ENCODE measurements around the gene RGPD8. TPM values are rescaled to one million over a fixed set of nuclear protein-coding genes. Genes with fewer than 3 reads are reported as not detected.
A peak's percentile ranks its signal among the peaks of the same experiment; 100 is the strongest.

RGPD8 gene
- total and polyA plus RNA-seq, 2 of the 13 experiments (the other 11 are each of a cell fraction or from before 2014, with no cell fraction given) = 2.3 to 12.8 TPM

- no peak for TF ChIP-seq ZNF431 (CRISPR knock-in tag; IDR thresholded peaks at IDR 0.05; ENCODE audit: borderline replicate concordance, low read depth)
- peak; percentile 74 for TF ChIP-seq AGO2 (optimal IDR thresholded peaks at IDR 0.05; ENCODE audit: low read depth, low read length)
- no peak for TF ChIP-seq CENPX (CRISPR knock-in tag; IDR thresholded peaks at IDR 0.05)
- 0 out of 2 replicates have a peak, but pooled peaks have one; percentile 31 for TF ChIP-seq ZNF704 (CRISPR knock-in tag; IDR thresholded peaks at IDR 0.05; ENCODE audit: borderline replicate concordance)
- peak; percentile 57 for TF ChIP-seq RBM39 (IDR thresholded peaks at IDR 0.05; ENCODE audit: low read depth, low read length, poor library complexity, severe bottlenecking)
- TF ChIP-seq PCBP1 (IDR thresholded peaks at IDR 0.05; ENCODE audit: borderline replicate concordance, low read depth, low read length) = no peak
- no peak for TF ChIP-seq HIC2 (CRISPR knock-in tag; IDR thresholded peaks at IDR 0.05; ENCODE audit: low read depth)
- 0 out of 2 replicates have a peak, but pooled peaks have one; percentile 25 for TF ChIP-seq ZNF766 (CRISPR knock-in tag; IDR thresholded peaks at IDR 0.05; ENCODE audit: borderline replicate concordance)
- no peak for TF ChIP-seq KLF11 (CRISPR knock-in tag; IDR thresholded peaks at IDR 0.05)
- TF ChIP-seq, protein P1, sequence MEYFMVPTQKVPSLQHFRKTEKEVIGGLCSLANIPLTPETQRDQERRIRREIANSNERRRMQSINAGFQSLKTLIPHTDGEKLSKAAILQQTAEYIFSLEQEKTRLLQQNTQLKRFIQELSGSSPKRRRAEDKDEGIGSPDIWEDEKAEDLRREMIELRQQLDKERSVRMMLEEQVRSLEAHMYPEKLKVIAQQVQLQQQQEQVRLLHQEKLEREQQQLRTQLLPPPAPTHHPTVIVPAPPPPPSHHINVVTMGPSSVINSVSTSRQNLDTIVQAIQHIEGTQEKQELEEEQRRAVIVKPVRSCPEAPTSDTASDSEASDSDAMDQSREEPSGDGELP (IDR thresholded peaks at IDR 0.05; ENCODE audit: borderline replicate concordance, low read depth) = no peak
- TF ChIP-seq TBL1XR1 (IDR thresholded peaks at IDR 0.05; ENCODE audit: borderline replicate concordance, low read length, partially characterized antibody) = no peak
- TF ChIP-seq, protein P2, sequence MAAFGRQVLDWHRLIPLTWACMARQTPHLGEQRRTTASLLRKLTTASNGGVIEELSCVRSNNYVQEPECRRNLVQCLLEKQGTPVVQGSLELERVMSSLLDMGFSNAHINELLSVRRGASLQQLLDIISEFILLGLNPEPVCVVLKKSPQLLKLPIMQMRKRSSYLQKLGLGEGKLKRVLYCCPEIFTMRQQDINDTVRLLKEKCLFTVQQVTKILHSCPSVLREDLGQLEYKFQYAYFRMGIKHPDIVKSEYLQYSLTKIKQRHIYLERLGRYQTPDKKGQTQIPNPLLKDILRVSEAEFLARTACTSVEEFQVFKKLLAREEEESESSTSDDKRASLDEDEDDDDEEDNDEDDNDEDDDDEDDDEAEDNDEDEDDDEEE (CRISPR knock-in tag; IDR thresholded peaks at IDR 0.05) = peak; percentile 44; the same call in 1 of the 2 replicates
- TF ChIP-seq ZNF670 (CRISPR knock-in tag; IDR thresholded peaks at IDR 0.05; ENCODE audit: borderline replicate concordance) = peak; percentile 26; the same call in 1 of the 2 replicates
- TF ChIP-seq, protein P3, sequence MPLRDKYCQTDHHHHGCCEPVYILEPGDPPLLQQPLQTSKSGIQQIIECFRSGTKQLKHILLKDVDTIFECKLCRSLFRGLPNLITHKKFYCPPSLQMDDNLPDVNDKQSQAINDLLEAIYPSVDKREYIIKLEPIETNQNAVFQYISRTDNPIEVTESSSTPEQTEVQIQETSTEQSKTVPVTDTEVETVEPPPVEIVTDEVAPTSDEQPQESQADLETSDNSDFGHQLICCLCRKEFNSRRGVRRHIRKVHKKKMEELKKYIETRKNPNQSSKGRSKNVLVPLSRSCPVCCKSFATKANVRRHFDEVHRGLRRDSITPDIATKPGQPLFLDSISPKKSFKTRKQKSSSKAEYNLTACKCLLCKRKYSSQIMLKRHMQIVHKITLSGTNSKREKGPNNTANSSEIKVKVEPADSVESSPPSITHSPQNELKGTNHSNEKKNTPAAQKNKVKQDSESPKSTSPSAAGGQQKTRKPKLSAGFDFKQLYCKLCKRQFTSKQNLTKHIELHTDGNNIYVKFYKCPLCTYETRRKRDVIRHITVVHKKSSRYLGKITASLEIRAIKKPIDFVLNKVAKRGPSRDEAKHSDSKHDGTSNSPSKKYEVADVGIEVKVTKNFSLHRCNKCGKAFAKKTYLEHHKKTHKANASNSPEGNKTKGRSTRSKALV (CRISPR knock-in tag; IDR thresholded peaks at IDR 0.05) = peak; percentile 35; the same call in 1 of the 2 replicates
- TF ChIP-seq, protein P4, sequence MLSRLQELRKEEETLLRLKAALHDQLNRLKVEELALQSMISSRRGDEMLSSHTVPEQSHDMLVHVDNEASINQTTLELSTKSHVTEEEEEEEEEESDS (CRISPR knock-in tag; IDR thresholded peaks at IDR 0.05; ENCODE audit: borderline replicate concordance) = 0 out of 2 replicates have a peak, but pooled peaks have one; percentile 7
- no peak for TF ChIP-seq NFATC3 (CRISPR knock-in tag; IDR thresholded peaks at IDR 0.05)
- no peak for TF ChIP-seq ZNF24 (IDR thresholded peaks at IDR 0.05)
- no peak for TF ChIP-seq CENPBD1 (CRISPR knock-in tag; IDR thresholded peaks at IDR 0.05; ENCODE audit: borderline replicate concordance, low read depth)
- TF ChIP-seq ZNF615 (CRISPR knock-in tag; IDR thresholded peaks at IDR 0.05; ENCODE audit: borderline replicate concordance) = 0 out of 2 replicates have a peak, but pooled peaks have one; percentile 57
- TF ChIP-seq ZSCAN9 (CRISPR knock-in tag; IDR thresholded peaks at IDR 0.05; ENCODE audit: borderline replicate concordance) = no peak
- TF ChIP-seq ETV6 (CRISPR knock-in tag; conservative IDR thresholded peaks at IDR 0.05) = 0 out of 2 replicates have a peak, but pooled peaks have one; percentile 3
Measured at GRCh38 chr2:112482309-112483041, 49.0 kb upstream of the RGPD8 start (continued).

All from HepG2 (cell line).